HG02571 (cell line): ENCODE data around the gene WASF3.
"Not testable (repeated sequence)": the region's sequence is repeated elsewhere in the genome, so short reads cannot be mapped to it uniquely, and the experiment has no call there.

Experiments used
- ATAC-seq: cut with Tn5 transposase; IDR thresholded peaks from one replicate; pipeline ENCODE4 v1.9.1; 2021; ENCODE audit warnings: mild to moderate bottlenecking, moderate library complexity; ENCODE audit not compliant: unreplicated experiment

Gene WASF3

DNA sequence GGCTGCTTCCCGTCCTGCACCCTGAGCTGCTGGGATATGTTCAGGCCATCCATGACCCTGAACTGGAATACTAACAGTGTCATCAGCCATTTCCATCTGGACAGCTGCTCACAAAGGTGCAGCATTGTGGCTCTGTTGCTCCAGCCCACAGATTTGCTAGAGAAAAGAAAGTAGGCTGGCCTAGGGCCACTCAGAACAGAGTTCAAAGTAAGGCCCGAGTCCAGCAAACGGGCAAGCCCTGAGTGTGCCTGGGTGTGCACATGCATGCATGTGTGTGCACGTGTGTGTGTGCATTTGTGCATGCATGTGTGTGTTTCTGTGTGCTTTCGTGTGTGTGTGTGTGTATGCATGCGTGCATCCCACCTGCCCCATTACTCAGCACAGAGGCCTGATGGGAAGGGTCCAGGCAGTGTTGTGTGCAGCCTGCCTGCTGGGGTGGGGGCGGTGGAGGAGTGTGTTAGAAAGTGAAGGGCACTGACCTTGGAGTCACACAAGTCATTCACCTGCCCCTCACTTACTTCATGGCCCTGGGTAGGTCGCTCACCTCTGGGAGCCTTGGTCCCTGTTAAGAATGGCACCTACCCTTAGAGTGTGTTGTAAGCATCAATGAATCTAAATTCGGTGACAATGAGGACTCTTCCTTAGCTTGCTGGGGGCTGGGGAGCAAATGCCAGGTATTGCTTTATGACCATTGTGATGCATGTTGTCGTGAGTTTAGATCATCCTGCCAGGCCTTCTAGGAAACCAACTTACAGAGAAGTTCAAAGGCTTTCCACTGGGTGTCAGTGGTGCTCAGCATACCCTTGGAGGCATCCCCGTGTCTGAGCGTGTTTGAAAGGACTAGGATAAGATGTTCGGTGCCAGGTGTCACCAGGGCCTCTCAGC, 149.9 kb downstream of the WASF3 start:
- ATAC-seq: no peak

DNA sequence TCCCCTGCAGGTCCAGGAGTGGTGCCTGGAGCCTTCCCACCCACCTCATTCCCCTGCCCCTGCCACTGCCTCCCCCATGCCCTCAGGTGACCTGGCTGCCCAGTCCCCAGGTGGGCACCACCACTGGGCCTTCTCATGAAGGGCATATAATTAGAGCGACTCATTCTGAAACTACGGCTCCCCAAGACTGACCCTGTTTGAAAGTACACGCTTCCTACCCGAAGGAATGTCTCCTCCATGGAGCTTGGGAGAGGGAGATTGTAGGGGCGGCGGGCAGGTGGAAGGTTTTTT, 150.5 kb downstream of the WASF3 start:
- no peak for ATAC-seq

DNA sequence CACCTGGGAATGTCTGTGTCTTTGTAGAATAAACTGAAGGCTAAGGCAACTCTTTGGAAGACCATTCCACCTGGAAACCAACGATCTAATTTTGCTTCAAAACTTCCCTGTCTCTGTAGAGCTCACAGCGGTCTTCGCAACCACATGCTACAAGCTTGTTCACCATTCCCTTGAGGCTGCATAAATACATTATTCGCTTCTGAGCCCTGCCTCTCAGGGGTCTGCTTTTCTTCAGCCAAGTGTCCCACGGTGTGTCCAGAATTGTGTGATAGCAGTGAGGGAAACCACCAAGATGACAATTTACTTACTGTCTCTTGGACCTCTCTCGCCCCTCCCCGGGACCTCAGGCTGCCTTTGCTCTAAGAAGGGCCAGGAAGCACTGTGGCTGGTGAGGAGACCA, 152.0 kb downstream of the WASF3 start:
- no peak for ATAC-seq

DNA sequence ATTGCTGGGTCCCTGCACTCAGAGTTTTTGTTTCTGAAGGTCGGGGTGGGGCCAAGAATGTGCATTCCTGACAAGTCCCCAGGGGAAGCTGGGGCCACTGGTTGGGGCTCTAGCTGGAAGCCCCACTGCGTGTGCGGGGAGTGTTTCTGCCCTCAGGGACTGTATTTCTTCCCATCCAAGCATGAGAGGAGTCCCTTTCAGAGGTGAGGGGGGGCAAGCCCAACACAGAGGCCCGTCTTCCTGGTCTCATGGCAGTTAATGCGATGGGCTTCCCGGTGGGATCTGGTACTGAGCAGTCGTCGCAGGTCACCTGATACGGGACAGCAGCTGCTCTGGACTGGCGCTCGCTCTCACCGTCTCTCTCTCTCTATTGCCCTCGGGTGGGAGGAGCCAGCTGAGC, 152.7 kb downstream of the WASF3 start:
- no peak for ATAC-seq

DNA sequence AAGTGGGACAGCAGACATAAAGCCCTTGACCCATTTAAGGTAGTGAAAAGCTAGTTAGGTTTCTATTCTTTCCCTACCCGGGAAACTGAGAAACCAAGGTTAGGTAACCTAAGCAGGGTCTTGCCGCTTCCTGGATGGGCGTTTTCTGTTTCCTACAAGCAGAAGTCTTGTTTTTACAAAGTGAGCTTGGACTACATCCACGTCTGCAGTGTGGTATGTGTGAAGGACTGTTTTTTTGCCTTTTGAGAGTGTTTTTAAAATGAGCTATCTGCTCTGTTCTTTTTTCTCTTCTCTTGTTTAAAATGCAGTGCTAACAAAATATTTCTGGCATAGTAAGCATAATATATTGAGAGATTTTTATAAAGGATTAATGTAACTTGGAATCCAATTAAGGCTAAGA, 153.7 kb downstream of the WASF3 start:
- no peak for ATAC-seq

DNA sequence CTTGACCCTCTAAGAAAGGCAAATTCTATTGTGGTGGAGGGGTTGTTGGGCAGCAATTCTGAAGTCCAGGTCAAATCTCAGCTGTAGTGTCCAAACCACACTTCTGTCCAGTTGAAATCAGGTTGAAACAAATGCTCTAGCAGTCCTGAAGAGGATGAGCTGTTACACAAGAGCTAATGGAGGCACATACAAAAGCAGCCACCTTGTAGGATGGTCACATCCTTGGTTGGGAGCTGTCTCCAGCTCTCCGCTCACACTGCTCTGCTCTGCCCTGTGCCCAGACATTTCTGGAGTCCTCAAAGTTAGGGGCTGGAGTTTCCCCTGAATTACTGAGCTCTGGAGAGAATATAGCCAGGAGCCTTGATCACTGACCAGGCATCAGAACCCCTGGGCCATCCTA, 155.9 kb downstream of the WASF3 start:
- ATAC-seq: no peak

DNA sequence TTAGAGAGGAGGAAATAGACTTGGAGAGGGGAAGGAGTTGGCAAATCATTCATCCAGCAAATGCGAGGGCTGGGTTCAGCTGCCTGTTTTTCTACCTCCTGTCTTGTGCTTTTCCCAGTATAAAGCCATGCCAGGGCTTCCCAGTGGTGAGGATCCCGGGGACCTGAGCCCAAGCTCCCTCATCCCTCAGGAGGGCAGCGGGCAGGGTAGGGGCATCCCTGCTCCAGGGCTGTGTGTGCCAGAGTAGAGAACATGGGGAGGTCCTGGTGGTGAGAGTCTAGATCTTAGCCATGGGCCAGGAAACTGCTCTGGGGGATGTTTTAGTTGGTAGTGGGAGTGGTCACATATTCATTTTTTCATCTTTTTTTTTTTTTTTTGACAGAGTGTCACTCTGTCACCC, 159.5 kb downstream of the WASF3 start:
- no peak for ATAC-seq

DNA sequence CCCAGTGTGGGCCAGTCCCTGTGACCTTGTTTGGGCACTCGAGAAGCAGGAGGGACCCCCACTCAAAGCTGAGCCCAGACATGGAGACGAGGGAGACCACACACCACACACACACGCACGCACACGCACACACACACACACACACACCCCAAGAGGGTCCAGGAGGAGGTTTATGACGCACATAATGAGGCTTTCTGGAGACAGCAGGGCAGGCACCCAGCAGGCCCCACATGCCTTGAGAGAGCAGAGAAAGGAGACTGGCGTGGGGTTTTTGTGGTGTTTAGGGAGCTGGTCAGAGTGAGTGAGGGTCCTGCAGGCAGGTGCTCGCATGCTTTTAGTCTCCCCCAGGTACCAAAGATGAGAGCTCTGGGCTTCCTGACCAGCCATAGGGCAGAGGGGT, 160.7 kb downstream of the WASF3 start:
- no peak for ATAC-seq

DNA sequence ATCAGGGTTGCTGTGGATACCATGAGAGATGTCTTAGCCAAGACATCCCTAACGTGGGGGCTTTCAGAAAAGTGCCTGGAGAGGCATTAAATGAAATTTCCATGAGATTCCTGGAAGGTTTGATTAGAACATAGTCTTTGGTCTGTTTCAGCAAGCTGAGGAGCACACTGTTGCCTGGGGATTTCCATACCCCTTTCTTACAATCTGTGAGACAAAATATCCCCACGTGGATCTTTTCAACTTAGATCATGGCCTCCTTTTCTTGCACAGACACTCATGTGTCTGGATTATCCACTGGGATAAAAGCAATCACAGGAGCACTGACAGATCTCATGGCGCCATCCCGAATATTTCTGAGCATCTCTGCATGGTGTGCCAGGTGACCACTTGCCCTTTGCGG, 161.4 kb downstream of the WASF3 start:
- ATAC-seq: no peak

DNA sequence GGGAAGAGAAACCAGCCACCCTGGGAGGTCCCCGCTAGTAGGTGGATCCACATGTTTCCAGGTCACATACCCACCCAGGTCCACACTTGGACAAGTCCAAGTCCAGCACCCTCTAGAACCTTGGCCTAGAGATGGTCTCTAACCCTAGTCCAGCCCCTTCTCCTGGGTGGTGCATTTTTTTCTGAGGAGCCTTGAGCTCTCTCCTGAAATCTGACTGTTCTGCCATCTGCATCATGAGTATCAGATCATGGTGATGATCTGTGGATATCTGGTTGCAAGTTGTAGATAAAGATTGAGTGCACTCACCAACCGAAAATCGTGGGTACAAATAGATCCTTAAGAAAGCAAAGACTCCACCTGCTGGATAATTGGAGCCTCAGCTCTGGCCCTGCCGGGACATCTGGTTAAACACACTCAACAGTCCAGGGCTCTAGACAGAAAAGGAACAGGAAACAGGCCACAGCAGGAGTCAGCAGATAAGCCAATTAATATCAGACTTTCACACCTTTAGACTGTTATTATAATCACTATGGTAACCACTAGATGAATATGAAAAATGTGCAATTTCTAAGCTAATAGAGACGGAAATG, 162.0 kb downstream of the WASF3 start:
- no peak for ATAC-seq

DNA sequence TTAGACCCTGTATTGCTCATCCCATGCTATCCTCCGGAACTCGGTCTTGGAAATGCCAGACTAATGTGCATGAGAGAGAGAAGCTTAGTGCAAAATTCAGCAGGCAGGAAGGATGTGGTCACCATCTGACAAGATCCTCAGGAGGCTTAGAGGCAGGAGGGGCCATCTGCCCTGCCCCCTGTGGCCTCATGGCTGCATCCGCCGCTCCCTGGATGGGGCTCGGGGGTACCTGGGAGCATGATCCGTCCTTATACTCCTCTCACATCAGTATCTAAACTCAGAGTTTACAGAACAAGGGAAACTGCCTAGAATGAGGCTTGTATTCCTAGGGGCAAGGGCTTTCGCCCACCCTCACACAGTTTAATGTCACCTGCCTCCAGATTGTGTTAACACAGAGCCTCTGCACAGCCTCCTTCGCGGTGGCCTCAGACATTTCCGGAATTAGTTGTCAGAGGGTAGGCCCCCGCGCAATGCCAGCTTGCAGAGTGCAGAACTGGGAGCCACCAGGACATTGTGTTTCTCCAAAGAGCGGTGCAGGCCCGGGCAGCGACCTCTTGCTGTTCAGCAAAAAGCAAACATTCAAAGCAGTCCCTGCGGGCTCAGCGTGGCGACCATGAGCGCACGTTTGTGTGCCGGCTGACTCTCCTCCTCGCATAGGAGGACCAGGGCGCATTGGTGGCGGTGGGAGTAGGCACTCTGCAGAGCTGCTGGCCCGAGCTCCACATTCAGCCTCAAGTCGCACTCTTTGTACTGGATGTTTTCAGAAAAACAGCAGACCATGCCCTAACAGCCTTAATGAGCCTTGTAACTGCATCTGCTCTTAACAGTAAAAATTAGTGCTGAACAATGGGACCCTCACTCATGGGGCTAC, 164.0 kb downstream of the WASF3 start:
- no peak for ATAC-seq

DNA sequence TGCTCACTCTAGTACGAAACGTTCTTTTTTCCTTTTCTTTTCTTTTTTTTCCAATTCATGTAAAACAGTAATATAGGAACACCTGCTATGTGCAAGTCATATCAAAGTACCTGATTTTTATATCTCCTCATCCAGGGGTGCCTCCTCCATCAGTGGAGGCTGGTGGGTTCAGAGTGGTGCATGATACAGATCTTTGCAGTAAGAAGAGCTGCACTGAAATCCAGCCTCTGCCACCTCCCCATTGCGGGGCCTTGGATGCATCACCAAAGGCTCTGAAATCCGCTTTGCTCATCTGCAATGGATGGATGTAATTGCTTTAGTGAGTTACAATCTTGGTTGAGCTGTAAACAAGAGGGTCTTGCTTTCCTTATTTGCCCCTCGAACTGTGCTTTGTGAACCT, 164.8 kb downstream of the WASF3 start:
- ATAC-seq: no peak

DNA sequence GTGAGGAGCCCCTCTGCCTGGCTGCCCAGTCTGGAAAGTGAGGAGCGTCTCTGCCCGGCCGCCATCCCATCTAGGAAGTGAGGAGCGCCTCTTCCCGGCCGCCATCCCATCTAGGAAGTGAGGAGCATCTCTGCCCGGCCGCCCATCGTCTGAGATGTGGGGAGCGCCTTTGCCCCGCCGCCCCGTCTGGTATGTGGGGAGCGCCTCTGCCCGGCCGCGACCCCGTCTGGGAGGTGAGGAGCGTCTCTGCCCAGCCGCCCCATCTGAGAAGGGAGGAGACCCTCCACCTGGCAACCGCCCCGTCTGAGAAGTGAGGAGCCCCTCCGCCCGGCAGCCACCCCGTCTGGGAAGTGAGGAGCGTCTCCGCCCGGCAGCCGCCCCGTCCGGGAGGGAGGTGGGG, 166.1 kb downstream of the WASF3 start:
- ATAC-seq: not testable (repeated sequence)

DNA sequence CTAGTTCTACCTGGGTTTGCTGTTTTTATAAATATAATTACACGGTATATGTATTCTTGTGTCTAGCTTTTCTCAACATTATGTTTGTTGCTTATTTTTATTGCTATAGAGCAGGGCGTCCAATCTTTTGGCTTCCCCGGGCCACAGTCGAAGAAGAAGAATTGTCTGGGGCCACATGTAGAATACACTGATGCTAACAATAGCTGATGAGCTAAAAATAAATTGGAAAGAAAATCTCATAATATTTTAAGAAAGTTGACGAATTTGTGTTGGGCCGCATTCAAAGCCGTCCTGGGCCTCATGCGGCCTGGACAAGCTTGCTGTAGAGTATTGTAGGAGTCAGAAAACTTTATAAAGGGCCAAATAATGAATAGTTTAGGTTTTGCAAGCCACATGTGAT, 169.2 kb downstream of the WASF3 start:
- ATAC-seq: no peak

DNA sequence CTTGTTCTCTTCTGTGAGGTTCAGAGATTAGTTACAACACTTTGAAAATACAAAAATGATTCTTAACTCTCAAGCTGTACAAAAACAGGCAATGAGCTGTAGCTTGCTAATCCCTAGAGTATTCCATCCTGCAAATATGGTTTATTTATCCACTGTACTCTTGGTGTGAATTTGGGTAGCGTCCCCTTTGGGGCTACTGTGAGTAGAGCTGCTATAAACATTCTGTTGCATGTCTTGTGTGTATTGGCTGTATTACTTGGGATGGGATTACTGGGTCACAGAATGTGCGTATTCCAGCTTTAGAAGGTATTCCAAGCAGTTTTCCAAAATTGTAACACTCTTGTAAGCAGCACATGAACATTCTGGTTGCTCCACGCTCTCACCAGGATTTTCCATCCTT, 169.6 kb downstream of the WASF3 start:
- ATAC-seq: no peak

DNA sequence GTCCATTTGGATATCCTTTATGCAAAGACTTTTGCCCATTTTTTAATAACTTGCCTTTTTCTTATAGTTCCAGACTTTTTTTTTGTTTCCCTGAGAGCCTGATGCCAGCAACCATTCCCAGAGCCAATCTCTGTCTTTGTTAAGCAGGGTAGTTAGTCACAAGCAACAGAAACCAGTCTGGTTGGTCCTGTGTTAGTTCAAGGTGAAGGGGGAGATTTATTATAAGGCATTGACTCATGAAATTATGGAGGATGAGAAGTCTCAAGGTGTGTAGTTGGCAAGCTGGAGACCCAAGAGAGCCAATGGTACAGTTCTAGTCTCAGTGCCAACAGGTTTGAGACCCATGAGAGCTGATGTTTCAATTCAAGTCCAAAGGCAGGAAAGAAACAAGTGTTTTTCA, 170.2 kb downstream of the WASF3 start:
- ATAC-seq: no peak

DNA sequence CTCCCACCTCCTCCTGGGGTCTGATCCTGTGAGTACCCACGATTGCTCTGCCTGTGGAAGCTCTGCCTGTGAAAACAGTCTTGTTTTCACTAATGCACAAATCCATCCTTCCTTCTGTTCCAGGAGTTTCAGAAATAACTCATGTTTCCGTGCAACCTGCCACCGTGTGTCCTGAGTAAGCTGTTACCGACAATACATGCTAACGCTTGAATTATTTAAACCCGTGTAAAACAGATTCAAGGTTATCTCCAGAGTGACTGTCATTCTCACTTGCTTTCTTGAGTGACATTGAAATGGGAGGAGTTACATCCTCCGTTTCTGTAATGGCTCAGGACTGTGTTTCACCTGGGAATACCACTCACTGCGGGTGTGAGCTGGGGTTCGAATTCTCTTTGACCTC, 178.2 kb downstream of the WASF3 start:
- no peak for ATAC-seq
